ENCODE data around the gene TLR4.

- TF ChIP-seq CTCF (conservative IDR thresholded peaks at IDR 0.05; ENCODE audit: low read depth, low read length): no peak
- no peak for TF ChIP-seq EZH2 (IDR thresholded peaks at IDR 0.05; ENCODE audit: borderline replicate concordance, low read depth, low read length, poor library complexity, severe bottlenecking)
Measured at GRCh38 chr9:117750401-117750800, 46.2 kb downstream of the TLR4 start.

All from A673 (cell line).